Activated CD4-positive, CD25-positive, alpha-beta regulatory T cell treated with anti-CD3 and anti-CD28 coated beads, Interleukin-2, amount 50 U/mL, for 16 hours (primary cell): ENCODE measurements around the gene MXD4.
A peak's percentile ranks its signal among the peaks of the same experiment; 100 is the strongest.

Source experiments
- DNase-seq: peaks from one replicate; pipeline ENCODE4 v3.0.0-alpha.2; 2020; ENCODE audit warnings: low read depth, low spot score

Gene MXD4

DNA sequence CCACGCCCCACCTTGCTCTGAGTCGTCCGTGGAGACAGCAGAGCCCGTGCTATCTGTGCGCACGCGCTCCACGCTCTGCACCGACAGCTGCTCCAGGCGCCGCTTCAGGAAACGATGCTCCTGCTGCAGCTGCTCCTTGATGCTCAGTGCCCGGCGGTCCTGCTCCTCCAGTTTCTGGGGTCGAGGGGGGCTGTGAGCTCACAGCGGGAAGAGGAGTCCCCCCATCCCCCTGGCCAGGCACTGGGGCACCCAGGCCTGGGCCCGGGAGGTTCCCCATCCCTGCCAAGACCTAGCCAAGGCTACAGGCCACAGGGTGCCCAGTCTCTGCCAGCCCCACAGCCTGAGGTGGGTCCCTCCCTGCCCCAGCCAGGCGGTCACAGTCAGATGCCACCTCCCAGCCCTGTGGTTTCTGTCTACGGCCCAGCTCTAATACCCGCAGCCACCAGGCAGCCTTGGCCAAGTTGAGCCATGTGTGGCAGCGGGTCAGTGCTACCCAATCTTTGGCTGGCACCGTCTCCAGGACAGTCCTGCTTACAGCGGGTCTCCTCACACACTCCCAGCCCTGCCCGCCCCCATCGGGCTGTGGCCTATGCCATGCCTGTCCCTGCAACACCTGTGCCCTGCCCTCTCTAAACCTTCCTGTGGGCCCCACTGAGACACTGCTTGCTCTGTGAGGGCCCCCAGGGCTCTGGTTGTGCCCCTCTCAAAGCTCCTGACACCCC lies 10.7 kb downstream of the MXD4 start:
- no peak for DNase-seq

DNA sequence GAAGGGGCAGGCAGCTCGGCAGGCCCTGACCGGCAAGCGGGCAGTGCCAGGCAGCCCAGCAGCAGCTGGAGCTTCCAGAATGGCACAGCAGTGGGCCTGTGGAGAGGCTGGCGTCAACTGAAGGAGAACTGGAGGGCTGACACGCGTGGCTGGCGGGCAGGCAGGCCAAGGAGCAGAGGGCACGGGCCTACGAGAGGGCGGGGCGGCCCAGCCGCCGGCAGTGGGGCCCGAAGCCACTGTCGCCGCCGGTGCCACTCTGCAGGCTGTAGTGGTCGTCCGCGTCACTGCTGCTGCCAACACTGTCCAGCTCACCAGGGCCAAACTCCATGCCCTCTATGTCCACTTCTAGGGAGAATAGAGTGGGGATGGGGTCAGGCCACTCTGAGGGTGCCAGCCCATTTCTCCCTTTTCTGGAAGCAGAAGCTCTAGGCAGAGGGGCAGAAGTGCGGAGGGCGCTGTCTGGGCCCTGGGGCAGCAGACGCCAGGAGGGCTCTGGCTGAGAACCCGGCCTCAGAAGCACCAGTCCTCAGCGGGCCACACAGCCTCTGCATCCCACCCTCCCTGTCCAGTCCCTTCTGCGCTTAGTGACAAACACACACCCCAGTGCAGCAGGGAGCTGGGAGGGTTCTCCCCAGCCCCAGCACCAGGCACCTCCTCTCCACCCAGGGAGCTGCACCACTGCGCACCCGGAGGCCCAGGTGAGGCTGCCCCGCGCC lies 11.4 kb downstream of the MXD4 start:
- DNase-seq: no peak

- DNase-seq: no peak
Measured at GRCh38 chr4:2249526-2250356, 12.2 kb downstream of the MXD4 start.

GRCh38 chr4:2248821-2249261 lies 13.1 kb downstream of the MXD4 start:
- DNase-seq: no peak

DNA sequence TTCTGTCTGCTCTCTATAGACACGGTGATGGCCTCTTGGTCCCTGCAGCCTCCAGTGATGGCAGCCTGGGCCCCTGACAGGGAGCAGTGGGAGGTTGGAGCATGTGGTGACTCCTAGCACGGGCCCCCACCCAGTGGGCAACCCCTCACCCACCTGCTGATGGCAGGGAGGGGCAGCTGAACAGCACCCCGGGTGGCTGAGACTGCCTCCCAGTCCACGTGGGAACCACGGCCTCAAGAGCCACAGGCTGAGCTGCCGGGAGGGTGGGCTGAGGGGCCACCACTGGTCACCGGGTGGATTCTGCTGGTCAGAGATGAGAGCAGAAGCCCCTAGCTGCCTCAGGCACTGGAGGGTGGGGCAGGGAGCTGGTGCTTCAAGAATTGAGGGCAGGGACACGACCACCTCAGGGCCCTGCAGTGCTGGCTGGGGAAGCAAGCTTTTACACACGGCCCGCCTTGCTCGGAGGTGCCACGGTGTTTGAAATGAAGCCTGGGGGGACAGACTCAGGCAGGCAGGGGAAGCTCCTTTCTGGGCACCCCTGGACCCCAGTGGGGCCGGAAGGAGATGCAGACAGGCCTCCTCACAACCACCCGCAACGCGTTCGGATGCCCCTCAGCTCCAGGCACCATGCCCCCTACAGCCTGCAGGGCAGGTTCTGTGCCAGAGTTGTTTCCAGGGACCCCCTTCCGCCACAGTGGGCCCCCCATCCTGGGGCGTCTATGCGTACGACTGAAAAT lies 13.7 kb downstream of the MXD4 start:
- no peak for DNase-seq

DNA sequence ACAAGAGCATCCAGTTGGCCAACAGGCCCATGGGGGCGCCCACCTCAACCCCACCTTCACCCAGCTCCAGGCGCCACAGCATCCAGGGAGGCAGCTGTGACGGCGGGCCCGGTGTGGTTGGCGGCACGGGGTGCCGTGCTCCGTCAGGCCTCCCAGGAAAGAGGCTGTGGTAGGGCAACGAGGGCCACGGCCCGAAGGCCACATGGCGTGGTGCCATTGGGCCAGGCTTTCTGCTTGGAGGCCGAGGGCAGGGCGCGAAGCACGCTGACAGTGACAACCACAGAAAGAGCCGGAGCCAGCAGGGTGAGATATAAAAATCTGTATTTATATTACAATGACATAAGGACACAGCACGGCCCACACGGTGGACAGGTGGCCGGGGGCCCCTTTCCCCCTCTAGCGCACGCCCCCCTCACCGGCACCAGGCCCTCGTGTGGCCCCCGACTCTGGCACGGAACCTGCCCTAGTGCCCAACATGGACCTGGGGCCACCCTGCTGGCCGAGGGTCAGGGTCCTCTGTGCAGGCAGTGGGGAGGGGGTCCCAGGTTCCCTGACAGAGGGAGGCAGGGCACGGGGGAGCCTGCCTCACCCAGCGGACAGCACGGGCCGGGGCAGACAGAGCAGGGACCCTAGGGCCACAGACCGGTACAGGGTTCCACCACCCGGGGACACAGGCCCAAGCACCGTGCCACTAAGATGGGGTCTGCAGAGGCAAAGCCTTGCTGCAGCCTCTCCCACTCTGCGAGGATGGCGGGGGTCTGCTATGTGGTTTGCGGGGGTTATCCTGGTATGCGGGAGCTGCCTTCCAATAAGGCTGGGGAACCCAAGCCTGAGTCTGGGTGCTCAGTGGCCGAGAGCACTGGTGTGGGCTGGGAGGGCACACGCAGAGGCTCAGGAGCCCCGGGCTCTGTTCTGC lies 14.5 kb downstream of the MXD4 start:
- DNase-seq: no peak

DNA sequence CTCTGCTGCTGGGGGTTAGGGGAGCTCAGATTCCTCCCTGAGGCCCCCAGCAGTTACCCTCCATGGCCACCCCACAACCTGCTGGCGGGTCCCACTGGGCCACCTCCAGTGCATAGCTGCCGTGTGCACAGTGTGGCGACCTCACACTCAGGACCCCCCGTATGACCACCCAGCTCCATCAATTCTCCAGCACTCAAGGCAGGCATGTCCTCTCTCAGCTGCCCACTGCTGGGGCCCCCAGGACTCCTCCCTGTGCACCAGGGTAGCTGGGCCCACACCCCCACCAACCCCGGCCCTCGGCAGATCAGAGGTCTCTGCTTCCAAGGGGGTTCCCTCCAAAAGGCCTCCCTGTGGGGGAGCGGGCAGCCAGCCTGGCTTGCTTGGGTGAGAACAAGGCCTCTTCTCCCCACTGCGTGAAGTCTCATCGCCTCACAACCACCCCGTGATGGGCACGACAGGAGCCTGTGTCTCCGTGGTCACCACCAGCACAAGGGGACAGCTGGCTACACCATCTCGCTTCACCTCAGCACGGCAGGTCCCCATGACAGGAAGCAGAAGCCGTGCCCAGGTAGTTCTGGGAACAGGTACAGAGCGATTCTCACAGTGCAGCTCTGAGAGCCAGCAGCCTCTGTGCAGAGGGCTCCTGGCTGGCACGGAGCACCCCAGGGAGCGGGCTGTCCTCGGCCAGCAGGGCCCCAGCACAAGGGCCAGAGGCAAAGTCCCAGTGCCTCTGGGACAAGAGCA lies 15.4 kb downstream of the MXD4 start:
- DNase-seq: no peak

DNA sequence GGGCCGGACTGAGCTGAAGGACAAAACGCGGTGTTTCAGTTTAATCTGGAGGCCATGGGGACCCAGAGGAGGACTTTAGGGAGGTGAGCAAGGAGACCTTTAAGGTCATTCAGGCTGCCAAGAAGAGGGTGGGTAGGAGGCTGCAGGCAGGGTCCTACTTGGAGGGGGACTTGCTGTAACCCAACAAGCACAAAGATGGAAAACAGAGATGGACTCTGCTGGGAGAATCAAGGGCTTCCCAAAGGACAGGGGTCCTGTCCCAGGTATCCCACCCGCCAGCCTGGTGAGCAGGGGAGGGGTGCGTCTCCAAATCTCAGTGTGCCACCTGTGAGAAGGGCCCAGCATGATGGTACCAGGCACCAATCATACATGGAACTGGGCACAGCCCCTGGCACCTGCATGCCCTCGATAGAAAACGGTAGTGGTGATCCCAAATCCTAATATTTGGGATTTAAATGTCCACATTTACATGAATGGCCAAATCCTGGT lies 16.1 kb downstream of the MXD4 start:
- no peak for DNase-seq

GRCh38 chr4:2245057-2245786 lies 16.7 kb downstream of the MXD4 start:
- no peak for DNase-seq

GRCh38 chr4:2243681-2244380 lies 18.1 kb downstream of the MXD4 start:
- no peak for DNase-seq

DNA sequence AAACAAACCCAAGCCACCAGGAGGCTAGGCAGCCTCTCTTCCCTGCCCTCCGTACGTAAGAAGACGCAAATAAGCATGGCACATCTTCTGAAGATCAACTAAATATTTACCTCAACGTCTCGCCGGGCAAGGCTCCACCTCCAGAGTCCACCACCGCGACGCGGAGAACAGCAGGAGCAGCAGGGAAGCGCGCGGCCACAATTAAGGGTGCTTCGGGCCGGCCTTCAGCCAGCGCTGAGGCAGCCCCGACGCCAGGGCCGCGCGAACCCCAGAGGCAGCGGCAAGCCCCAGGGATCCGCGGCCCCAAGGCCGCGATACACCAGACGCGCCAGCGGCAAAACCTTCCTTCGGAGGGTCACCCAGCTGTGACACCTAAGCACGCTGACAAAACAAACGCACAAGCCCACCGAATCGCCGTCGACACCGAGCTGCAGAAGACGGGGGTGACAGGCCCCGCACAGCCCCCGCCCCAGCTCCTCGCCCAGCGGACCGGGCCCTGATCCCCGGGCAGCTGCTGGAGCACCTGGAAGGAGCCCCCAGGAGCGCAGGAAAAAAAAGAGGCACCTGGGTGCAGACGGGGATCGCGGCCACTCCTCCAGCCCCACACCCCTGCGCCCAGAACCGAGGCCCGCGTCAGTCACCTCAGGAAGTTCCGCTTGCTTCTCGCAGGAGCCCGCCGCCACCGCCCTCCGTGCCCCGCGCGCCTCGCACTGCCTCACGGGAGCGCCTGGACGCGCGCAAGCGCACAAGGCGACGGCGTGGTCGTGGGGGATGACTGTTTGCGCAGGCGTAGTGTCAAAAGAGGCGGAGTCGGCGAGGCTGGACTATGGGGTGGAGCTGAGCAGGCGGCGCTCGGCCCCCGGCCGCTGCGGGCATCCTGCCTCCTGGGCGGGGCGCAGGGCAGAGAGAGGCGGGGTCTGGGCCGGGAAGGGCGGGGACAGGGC lies 20.2 kb downstream of the MXD4 start, which contains the start of the genes HAUS3 and POLN:
Gene HAUS3, minus strand, starts transcription at position 712 of the 944 bp plus-strand sequence. CDS start 1,175 bp downstream, outside the sequence.
Gene POLN, minus strand, starts transcription at position 712 of the 944 bp plus-strand sequence. CDS start 12,890 bp downstream, outside the sequence.
- DNase-seq: peak; percentile 99

GRCh38 chr4:2241003-2241402 lies 20.9 kb downstream of the MXD4 start:
- no peak for DNase-seq

- no peak for DNase-seq
Measured at GRCh38 chr4:2236944-2237666, 24.8 kb downstream of the MXD4 start.

GRCh38 chr4:2231082-2231481 lies 30.8 kb downstream of the MXD4 start:
- DNase-seq: no peak

GRCh38 chr4:2226261-2226660 lies 35.6 kb downstream of the MXD4 start:
- DNase-seq: no peak

DNA sequence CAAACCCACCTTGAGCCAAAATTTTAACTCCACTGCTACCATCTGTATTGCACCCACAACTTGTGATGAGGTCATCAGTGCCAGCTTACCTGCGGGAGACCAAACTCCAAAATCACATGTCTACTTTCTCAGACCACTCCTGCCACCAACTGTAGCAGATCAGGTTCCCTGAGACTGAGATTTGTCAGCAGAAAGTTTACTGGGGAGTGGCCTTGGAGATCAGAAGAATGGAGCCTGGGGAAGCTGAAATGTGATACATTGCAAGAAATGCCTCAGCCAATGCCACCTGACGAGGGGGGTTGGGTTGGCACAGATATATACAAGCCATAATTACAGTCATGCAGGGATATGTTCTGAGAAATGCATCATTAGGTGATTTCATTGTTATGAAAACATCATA lies 39.1 kb downstream of the MXD4 start:
- DNase-seq: no peak
